BE2C (cell line): Measurements from ENCODE around the gene CORO2B.
A peak's percentile ranks its signal among the peaks of the same experiment; 100 is the strongest.

Source experiments
- DNase-seq: peaks from one replicate; pipeline ENCODE4 v3.0.0-alpha.2; 2020
- H3K27me3 ChIP-seq: fragments of 250-450 bp; sonication (Bioruptor Pico); 2 replicates; pipeline ENCODE4 v1.5.1; 2020; ENCODE audit warnings: mild to moderate bottlenecking
- H3K36me3 ChIP-seq: fragments of 250-450 bp; sonication (Bioruptor Pico); 2 replicates; pipeline ENCODE4 v1.5.1; 2020; ENCODE audit warnings: mild to moderate bottlenecking
- H3K4me1 ChIP-seq: fragments of 250-450 bp; sonication (Bioruptor Pico); 2 replicates; pipeline ENCODE4 v1.5.1; 2020
- H3K4me3 ChIP-seq: 2 replicates; pipeline ENCODE4 v1.5.1; 2011; ENCODE audit warnings: low read depth, low read length
- H3K9me3 ChIP-seq: fragments of 250-450 bp; sonication (Bioruptor Pico); 2 replicates; pipeline ENCODE4 v1.5.1; 2020
- CTCF ChIP-seq: IDR thresholded peaks from 2 replicates; pipeline ENCODE4 v1.5.1; 2012; ENCODE audit warnings: mild to moderate bottlenecking, low read depth, low read length

The CORO2B gene

DNA sequence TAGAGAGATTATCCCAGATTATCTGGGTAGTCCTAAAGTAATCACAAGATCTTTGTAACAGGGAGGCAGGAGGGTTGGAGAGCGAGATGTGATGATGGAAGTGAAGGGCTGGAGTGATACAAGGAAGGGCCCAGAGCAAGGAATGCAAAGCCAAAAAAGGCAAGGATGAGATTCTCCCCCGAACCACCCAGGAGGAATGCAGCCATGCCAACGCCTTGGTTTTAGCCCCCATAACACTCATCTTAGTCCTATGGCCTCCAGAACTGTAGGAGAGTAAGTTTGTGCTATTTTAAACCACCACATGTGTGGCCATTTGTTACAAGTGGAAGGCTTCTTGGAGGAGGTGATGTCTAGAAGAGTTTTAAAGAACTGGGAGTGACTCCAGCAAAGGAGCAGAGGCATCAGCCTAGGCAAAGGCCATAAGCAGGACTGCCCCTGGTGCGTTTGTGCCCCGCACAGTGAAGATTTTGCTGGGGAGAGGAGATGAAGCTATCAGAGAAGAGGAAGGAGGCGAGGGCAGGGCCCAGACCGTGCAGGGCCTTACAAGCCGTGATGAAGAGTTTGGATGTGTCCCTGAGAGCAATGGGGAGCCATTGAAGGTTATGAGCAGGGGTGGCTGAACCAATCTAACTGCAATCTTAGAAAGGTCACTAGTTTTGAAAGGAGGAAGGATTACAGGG, 25.3 kb upstream of the CORO2B start:
- Histone ChIP-seq H3K4me3 (no peak overlapping the region), H3K9me3 (no peaks in the 10 kb centered on the region), H3K27me3 (no peaks in the 10 kb centered on the region), H3K4me1 (peaks cover 6% of the 10 kb centered on the region; the same call in 1 of the 2 replicates), H3K36me3 (no peaks in the 10 kb centered on the region)
- no peak for TF ChIP-seq CTCF
- no peak for DNase-seq

- DNase-seq: peak; percentile 84
- peak; percentile 86 for TF ChIP-seq CTCF
- H3K27me3 ChIP-seq: no peaks in the 10 kb centered on the region
- no peak overlapping the region for H3K4me3 ChIP-seq
- no peaks in the 10 kb centered on the region for H3K36me3 ChIP-seq
- no peaks in the 10 kb centered on the region for H3K9me3 ChIP-seq
- H3K4me1 ChIP-seq: peaks cover 6% of the 10 kb centered on the region; the same call in 1 of the 2 replicates
Measured at GRCh38 chr15:68553994-68554720, 24.6 kb upstream of the CORO2B start.

- DNase-seq: no peak
- Histone ChIP-seq H3K4me3 (no peak overlapping the region), H3K9me3 (no peaks in the 10 kb centered on the region), H3K4me1 (peaks cover 9% of the 10 kb centered on the region; the same call in 1 of the 2 replicates), H3K27me3 (no peaks in the 10 kb centered on the region), H3K36me3 (no peaks in the 10 kb centered on the region)
- no peak for TF ChIP-seq CTCF
Measured at GRCh38 chr15:68554721-68555678, 23.8 kb upstream of the CORO2B start.

GRCh38 chr15:68555679-68556037, 23.1 kb upstream of the CORO2B start:
- DNase-seq: no peak
- Histone ChIP-seq H3K4me1 (peaks cover 9% of the 10 kb centered on the region; the same call in 1 of the 2 replicates), H3K4me3 (no peak overlapping the region), H3K27me3 (no peaks in the 10 kb centered on the region), H3K36me3 (no peaks in the 10 kb centered on the region), H3K9me3 (no peaks in the 10 kb centered on the region)
- no peak for TF ChIP-seq CTCF

GRCh38 chr15:68556139-68556990, 22.4 kb upstream of the CORO2B start:
- Histone ChIP-seq H3K27me3 (no peaks in the 10 kb centered on the region), H3K4me3 (no peak overlapping the region), H3K36me3 (no peaks in the 10 kb centered on the region), H3K4me1 (peaks cover 9% of the 10 kb centered on the region; the same call in 1 of the 2 replicates), H3K9me3 (no peaks in the 10 kb centered on the region)
- TF ChIP-seq CTCF: no peak
- no peak for DNase-seq
